Karpas-422 (cell line): ENCODE data around the gene SCIN. TPM values are rescaled to one million over a fixed set of nuclear protein-coding genes. Genes with fewer than 3 reads are reported as not detected.
"Not testable (repeated sequence)": the region's sequence is repeated elsewhere in the genome, so short reads cannot be mapped to it uniquely, and the experiment has no call there.

ENCODE experiments used
- DNase-seq: peaks from one replicate; pipeline ENCODE4 v3.0.0-alpha.2; 2015
- H2AFZ ChIP-seq: fragments of 200-600 bp; sonication (generic); 2 replicates; pipeline ENCODE4 v1.6.1; 2014; ENCODE audit warnings: antibody characterized with exemption, low read length, mixed read lengths
- H3K27ac ChIP-seq: fragments of 200-600 bp; sonication (generic); 2 replicates; pipeline ENCODE4 v1.5.1; 2014; ENCODE audit warnings: mild to moderate bottlenecking, low read length, moderate library complexity
- H3K27me3 ChIP-seq: fragments of 200-600 bp; sonication (generic); 2 replicates; pipeline ENCODE4 v1.6.1; 2014; ENCODE audit warnings: low read length, mixed read lengths
- H3K36me3 ChIP-seq: fragments of 200-600 bp; sonication (generic); 2 replicates; pipeline ENCODE4 v1.6.1; 2014; ENCODE audit warnings: low read length, mixed read lengths; ENCODE audit not compliant: insufficient read depth
- H3K4me1 ChIP-seq: fragments of 200-600 bp; sonication (generic); 2 replicates; pipeline ENCODE4 v1.6.1; 2014; ENCODE audit warnings: mild to moderate bottlenecking, low read length, mixed read lengths
- H3K4me2 ChIP-seq: fragments of 200-600 bp; sonication (generic); 2 replicates; pipeline ENCODE4 v1.6.1; 2014; ENCODE audit warnings: low read length, low read depth, mild to moderate bottlenecking; ENCODE audit not compliant: poor library complexity, severe bottlenecking
- H3K4me3 ChIP-seq: fragments of 200-600 bp; sonication (generic); 2 replicates; pipeline ENCODE4 v1.5.1; 2014; ENCODE audit warnings: mild to moderate bottlenecking, antibody characterized with exemption, low read length, mixed read lengths
- H3K79me2 ChIP-seq: fragments of 200-600 bp; sonication (generic); 2 replicates; pipeline ENCODE4 v1.6.1; 2014; ENCODE audit warnings: mild to moderate bottlenecking, low read length, mixed read lengths
- H3K9ac ChIP-seq: fragments of 200-600 bp; sonication (generic); 2 replicates; pipeline ENCODE4 v1.6.0; 2014; ENCODE audit warnings: low read length
- H3K9me2 ChIP-seq: fragments of 200-600 bp; sonication (generic), shearing (Covaris generic); replicated peaks from 2 replicates; pipeline ENCODE4 v1.6.0; 2014; ENCODE audit warnings: mild to moderate bottlenecking, low read length, moderate library complexity; ENCODE audit not compliant: insufficient read depth
- H3K9me3 ChIP-seq: fragments of 300-700, 200-600 bp; sonication (generic); 2 replicates; pipeline ENCODE4 v1.6.1; 2014; ENCODE audit warnings: low read length, mixed read lengths
- H4K20me1 ChIP-seq: fragments of 200-600 bp; sonication (generic); 2 replicates; pipeline ENCODE4 v1.6.1; 2014; ENCODE audit warnings: mild to moderate bottlenecking, antibody characterized with exemption, low read length, low read depth; ENCODE audit not compliant: insufficient read depth
- total RNA-seq: library from RNA; depleted of rRNA; stranded (reverse); fragments of >200 nt; shearing (Covaris generic); gene quantifications from 2 replicates; pipeline ENCODE4 v1.2.3, GENCODE V29; 2014; ENCODE audit warnings: low replicate concordance

The SCIN gene
- total RNA-seq, 1 experiment from 2014 or later: not detected

DNA sequence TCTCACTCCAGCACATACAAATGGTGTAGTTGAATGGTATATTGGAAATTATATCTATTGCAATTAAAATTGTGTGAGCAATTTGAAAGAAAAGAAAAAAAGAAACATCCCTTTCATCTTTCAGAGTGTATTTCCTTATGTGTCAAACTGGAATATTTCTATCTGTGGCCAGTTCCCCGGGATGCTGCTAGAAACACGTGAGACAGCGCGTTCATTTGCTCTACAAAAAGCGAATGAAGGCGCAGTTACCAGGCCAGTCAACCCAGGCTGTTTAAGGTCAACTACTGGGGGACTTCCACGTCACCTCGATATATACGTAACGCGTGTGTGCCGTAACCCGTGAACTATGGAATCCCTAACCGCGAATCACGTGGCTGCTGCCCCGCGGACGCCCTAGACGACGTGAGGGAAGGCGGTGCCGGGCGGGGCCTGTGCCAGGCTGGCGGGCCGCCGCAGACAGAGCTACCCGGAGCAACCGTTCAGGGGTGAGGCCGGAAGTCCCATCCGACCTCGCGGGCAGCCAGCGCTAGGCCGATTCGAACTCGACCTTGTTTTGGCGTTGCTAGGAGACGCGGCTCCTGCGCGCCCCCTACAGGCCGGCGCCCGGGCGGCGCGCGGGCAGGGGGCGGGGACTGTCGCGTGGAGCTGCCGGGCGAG, 115.8 kb downstream of the SCIN start:
- H3K4me3 ChIP-seq: no peak overlapping the region
- no peak overlapping the region for H3K9ac ChIP-seq
- no peaks in the 10 kb centered on the region for H3K9me3 ChIP-seq
- DNase-seq: no peak
- H4K20me1 ChIP-seq: no peaks in the 10 kb centered on the region
- no peak overlapping the region for H2AFZ ChIP-seq
- no peaks in the 10 kb centered on the region for H3K27me3 ChIP-seq
- H3K27ac ChIP-seq: no peak overlapping the region
- no peaks in the 10 kb centered on the region for H3K36me3 ChIP-seq
- H3K4me2 ChIP-seq: no peak overlapping the region
- H3K79me2 ChIP-seq: no peaks in the 10 kb centered on the region
- no peaks in the 10 kb centered on the region for H3K9me2 ChIP-seq
- no peaks in the 10 kb centered on the region for H3K4me1 ChIP-seq

DNA sequence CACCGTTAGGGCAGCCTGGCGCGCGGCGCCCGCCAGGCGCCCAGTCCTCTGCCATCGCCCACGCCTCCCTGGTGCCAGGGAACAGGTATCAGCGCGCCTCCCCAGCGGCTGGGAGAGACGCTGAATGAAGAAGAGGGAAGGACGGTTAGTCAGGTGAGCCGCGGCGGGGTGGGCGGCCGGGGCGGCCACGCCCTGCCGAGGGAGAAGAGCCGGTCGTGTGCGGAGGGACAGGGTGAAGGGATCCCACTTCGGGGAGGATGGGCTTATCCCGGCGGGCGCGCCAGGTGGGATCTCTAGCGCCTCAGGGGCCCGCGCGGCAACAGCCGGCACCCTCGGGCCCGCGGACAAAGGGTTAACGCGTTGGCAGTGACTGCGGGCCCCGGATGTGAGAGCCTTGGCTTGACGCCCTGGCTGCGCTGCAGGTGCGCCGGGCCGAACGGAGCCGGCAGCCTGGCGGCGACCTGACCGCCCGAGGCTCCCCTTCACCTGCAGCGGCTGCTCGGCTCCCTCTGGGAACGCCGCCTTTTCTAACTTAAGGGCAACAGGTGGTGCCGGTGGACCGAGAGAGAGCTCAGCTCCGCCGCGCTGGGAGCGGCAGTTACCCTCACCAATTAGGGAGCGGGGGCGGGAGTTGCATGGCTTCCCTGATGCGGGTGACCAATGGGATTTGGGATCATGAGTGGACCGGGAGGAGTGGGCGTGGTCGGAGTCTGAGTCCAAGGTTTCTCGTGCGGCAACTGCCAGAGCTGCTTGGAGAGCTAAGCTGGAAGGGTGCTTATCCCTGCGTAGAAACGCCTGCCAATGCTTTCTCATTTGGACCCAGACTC, 116.6 kb downstream of the SCIN start, which contains the start of gene ARL4A:
Gene ARL4A (plus strand): TSS at position 743 of the 827 bp plus-strand sequence. CDS start 622 bp downstream, outside the sequence.
- no peak for DNase-seq
- Histone ChIP-seq H3K4me1 (no peaks in the 10 kb centered on the region), H3K9me2 (no peaks in the 10 kb centered on the region), H3K4me3 (no peak within 1 kb of the TSS), H3K27ac (no peak within 1 kb of the TSS), H3K27me3 (no peaks in the 10 kb centered on the region), H3K9ac (no peak within 1 kb of the TSS), H3K36me3 (no peaks in the 10 kb centered on the region), H3K79me2 (no peaks in the 10 kb centered on the region), H2AFZ (no peak within 1 kb of the TSS), H3K9me3 (no peaks in the 10 kb centered on the region), H4K20me1 (no peaks in the 10 kb centered on the region), H3K4me2 (no peak within 1 kb of the TSS)

DNA sequence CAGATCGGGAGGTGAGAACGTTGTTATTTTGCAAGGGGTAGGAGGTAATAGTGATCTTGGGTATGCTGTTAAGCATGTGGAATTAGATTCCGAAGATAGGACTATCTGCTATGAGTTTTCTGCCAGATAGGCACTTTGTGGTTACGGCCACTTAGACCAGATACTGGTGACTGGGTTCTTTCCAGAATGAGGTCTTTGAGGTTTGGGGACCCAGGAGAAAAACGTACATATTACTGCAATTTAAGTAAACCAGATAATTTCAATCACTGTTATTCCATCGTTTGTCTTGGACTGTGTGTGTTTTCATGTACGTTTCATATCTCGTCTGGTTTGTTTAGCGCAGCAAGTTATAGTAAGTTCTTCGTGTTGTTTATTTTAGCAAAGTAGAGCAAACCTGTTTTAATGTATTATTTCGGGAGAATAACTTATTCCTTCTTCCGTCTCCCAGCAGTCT, 117.2 kb downstream of the SCIN start:
- Histone ChIP-seq H3K9me3 (no peaks in the 10 kb centered on the region), H3K36me3 (no peaks in the 10 kb centered on the region), H3K27me3 (no peaks in the 10 kb centered on the region), H3K9ac (no peak overlapping the region), H4K20me1 (no peaks in the 10 kb centered on the region), H3K27ac (no peak overlapping the region), H3K9me2 (no peaks in the 10 kb centered on the region), H3K79me2 (no peaks in the 10 kb centered on the region), H3K4me1 (no peaks in the 10 kb centered on the region), H3K4me2 (no peak overlapping the region), H2AFZ (no peak overlapping the region), H3K4me3 (no peak overlapping the region)
- DNase-seq: no peak

DNA sequence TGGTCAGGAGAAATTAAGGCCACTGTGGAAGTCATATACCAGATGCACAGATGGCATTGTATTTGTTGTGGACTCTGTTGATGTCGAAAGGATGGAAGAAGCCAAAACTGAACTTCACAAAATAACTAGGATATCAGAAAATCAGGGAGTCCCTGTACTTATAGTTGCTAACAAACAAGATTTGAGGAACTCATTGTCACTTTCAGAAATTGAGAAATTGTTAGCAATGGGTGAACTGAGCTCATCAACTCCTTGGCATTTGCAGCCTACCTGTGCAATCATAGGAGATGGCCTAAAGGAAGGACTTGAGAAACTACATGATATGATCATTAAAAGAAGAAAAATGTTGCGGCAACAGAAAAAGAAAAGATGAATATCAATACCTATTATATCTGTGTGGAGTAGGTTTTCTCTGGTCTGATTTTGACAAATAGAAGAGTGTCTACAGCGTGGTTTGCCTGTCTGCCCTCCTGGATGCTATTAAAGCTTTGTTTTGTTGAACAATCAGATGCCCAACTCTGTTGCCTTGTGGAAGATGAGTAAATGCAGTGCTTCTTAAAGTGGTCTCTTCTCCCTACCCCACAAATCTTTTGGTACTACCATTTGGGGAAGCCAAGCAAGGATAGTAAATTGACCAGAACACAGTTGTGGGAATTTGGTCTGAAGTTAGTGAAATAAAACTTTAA, 118.1 kb downstream of the SCIN start:
- not testable (repeated sequence) for H3K36me3 ChIP-seq, H4K20me1 ChIP-seq, H3K27ac ChIP-seq, H3K9me2 ChIP-seq, H2AFZ ChIP-seq, H3K9me3 ChIP-seq, H3K79me2 ChIP-seq, H3K27me3 ChIP-seq, H3K9ac ChIP-seq, H3K4me3 ChIP-seq, DNase-seq, H3K4me2 ChIP-seq, H3K4me1 ChIP-seq

DNA sequence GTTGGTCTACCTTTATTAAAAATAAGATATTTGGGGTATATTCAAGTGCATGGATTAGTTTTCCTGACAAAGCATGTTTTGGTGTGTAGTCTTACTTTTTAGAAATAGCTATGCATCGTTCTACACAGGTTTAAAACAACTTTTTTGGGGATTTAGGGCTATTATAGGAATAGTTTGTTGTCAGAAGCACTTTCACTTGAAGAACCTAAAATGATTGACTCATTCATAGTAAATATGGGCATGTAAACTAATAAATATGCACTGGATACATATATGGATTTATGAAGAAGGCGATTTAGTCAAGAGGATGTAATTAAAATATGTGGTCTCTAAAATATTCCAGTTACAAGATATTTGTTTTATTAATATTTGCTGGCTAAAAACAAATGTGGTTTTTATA, 118.9 kb downstream of the SCIN start:
- Histone ChIP-seq H3K9ac (no peak overlapping the region), H3K27me3 (no peaks in the 10 kb centered on the region), H3K36me3 (no peaks in the 10 kb centered on the region), H3K9me2 (no peaks in the 10 kb centered on the region), H3K9me3 (no peaks in the 10 kb centered on the region), H3K79me2 (no peaks in the 10 kb centered on the region), H3K4me1 (no peaks in the 10 kb centered on the region), H4K20me1 (no peaks in the 10 kb centered on the region), H3K27ac (no peak overlapping the region), H3K4me3 (no peak overlapping the region), H2AFZ (no peak overlapping the region), H3K4me2 (no peak overlapping the region)
- no peak for DNase-seq

DNA sequence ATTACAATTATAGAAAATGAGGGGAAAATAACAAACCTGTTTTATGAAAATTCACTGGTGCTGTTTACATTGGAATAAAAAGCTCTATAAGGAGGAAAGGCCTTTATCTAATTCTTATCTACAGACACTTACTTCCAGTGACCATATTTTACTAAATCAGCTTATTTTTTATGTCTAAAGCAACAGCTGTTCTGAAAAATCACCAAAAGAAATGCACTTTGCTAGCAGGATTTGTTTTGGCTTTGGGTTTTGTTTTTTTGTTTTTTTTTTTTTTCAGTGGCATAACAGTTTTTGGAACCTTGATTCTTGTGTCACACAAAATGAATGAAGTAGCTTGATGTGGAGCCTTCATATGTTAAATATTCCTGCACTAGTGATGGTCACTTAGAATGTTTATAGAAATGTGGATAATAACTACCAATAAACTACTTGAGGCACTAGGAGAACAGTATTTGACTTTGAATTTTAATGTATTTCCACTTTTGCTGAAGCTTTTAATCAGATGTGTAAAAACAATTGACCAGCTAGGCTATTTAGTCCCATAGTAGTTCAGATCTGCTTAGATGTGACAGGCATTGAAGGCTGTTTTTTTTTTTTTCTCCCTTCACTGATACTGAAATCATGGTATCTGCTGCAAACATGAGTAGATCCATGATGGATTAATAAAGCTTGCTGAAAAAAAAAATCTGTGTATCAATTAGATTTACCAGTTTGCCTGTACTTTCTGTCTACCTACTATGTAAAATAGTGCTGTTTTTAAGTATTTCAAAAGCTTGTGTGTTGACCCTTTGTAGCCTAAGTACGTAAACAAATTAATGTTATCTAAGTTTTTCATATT, 119.7 kb downstream of the SCIN start:
- Histone ChIP-seq H3K4me1 (no peaks in the 10 kb centered on the region), H3K9me3 (no peaks in the 10 kb centered on the region), H3K27ac (no peak overlapping the region), H4K20me1 (no peaks in the 10 kb centered on the region), H3K4me3 (no peak overlapping the region), H3K27me3 (no peaks in the 10 kb centered on the region), H3K9me2 (no peaks in the 10 kb centered on the region), H3K36me3 (no peaks in the 10 kb centered on the region), H3K4me2 (no peak overlapping the region), H3K79me2 (no peaks in the 10 kb centered on the region), H2AFZ (no peak overlapping the region), H3K9ac (no peak overlapping the region)
- no peak for DNase-seq

DNA sequence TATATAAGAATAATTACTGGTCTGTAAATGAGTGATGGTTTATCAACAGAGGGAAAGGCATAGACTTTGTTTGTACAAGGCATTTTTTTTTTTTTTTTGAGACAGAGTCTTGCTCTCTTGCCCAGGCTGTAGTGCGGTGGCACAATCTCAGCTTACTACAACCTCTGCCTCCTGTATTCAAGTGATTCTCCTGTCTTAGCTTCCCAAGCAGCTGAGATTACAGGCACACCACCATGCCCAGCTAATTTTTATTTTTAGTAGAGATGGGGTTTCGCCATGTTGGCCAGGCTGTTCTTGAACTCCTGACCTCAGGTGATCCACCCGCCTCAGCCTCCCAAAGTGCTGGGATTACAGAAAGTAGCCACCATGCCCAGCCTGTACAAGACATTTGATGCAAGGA, 120.9 kb downstream of the SCIN start:
- H4K20me1 ChIP-seq, H3K27me3 ChIP-seq, H3K4me2 ChIP-seq, H2AFZ ChIP-seq, H3K9me2 ChIP-seq, H3K9ac ChIP-seq, H3K27ac ChIP-seq, H3K36me3 ChIP-seq, DNase-seq, H3K79me2 ChIP-seq, H3K4me1 ChIP-seq, H3K9me3 ChIP-seq, H3K4me3 ChIP-seq: not testable (repeated sequence)
